Caco-2 (cell line): Measurements from ENCODE around the gene UPF2. TPM values are rescaled to one million over a fixed set of nuclear protein-coding genes. Genes with fewer than 3 reads are reported as not detected.

ENCODE experiments used
- BruUV-seq: library from RNA; stranded (reverse); fragments of 400-500 nt; replicated peaks from 2 replicates; lab custom pipeline; 2021; lab: Mats Ljungman, UMichigan
- CTCF ChIA-PET: fragments of 300-600 bp; sonication (Branson Sonifier 250); formaldehyde crosslinking; loops from one replicate; lab custom pipeline; 2022; ENCODE audit warnings: antibody characterized with exemption; lab: Charles Lee
- POLR2A ChIA-PET: fragments of 300-600 bp; sonication (Branson Sonifier 250); formaldehyde crosslinking; loops from one replicate; lab custom pipeline; 2022; ENCODE audit warnings: antibody characterized with exemption; lab: Charles Lee
- DNase-seq, 2 experiments: peaks; one replicate each; pipeline versions ENCODE4 v3.0.0 to v3.0.0-alpha.2; 2020 to 2022
- H3K27me3 ChIP-seq: replicated peaks from 2 replicates; pipeline ENCODE4 v1.6.0; 2011; ENCODE audit warnings: low read length; ENCODE audit not compliant: control insufficient read depth, insufficient read depth
- H3K36me3 ChIP-seq: 2 replicates; pipeline ENCODE4 v1.5.1; 2011; ENCODE audit warnings: low read length; ENCODE audit not compliant: control insufficient read depth, insufficient read depth
- H3K4me1 ChIP-seq: fragments of 250-450 bp; sonication (Bioruptor Pico); 2 replicates; pipeline ENCODE4 v1.5.1; 2020; ENCODE audit warnings: mild to moderate bottlenecking
- H3K4me3 ChIP-seq: 2 replicates; pipeline ENCODE4 v1.5.1; 2011; ENCODE audit warnings: low read depth, mild to moderate bottlenecking, control low read depth, low read length
- H3K9me3 ChIP-seq: fragments of 250-450 bp; sonication (Bioruptor Pico); 2 replicates; pipeline ENCODE4 v1.5.1; 2020; ENCODE audit warnings: mild to moderate bottlenecking, moderate library complexity
- H3K27ac Mint-ChIP-seq: one replicate; pipeline ENCODE4 v1.8.0; 2022; ENCODE audit warnings: mixed read lengths; ENCODE audit not compliant: unreplicated experiment
- H3K27me3 Mint-ChIP-seq: one replicate; pipeline ENCODE4 v1.8.0; 2022; ENCODE audit warnings: mixed read lengths; ENCODE audit not compliant: insufficient read depth, unreplicated experiment
- H3K36me3 Mint-ChIP-seq: one replicate; pipeline ENCODE4 v1.8.0; 2022; ENCODE audit warnings: mild to moderate bottlenecking, mixed read lengths; ENCODE audit not compliant: insufficient read depth, unreplicated experiment
- H3K4me1 Mint-ChIP-seq: one replicate; pipeline ENCODE4 v1.8.0; 2022; ENCODE audit warnings: low read depth, mixed read lengths; ENCODE audit not compliant: unreplicated experiment
- H3K4me3 Mint-ChIP-seq: one replicate; pipeline ENCODE4 v1.8.0; 2022; ENCODE audit warnings: mild to moderate bottlenecking, moderate library complexity, mixed read lengths; ENCODE audit not compliant: unreplicated experiment
- H3K9me3 Mint-ChIP-seq: one replicate; pipeline ENCODE4 v1.8.0; 2022; ENCODE audit warnings: mixed read lengths; ENCODE audit not compliant: unreplicated experiment
- CTCF ChIP-seq, 2 experiments: fragments of 200-600 bp in 1 of 2; IDR thresholded peaks; 1 replicate in 1 of 2; 2 replicates in 1 of 2; pipeline versions ENCODE4 v1.5.1 to v1.8.0; 2011 to 2022; ENCODE audit warnings: antibody characterized with exemption in 1 of 2, control low read depth in 1 of 2, inconsistent platforms in 1 of 2, low read depth in 1 of 2, low read length in 1 of 2, mild to moderate bottlenecking in 1 of 2, moderate library complexity in 1 of 2; ENCODE audit not compliant: insufficient read depth in 1 of 2, severe bottlenecking in 1 of 2, unreplicated experiment in 1 of 2
- intact Hi-C: fragments of 100-400 bp; cut with micrococcal nuclease; formaldehyde crosslinking; loops from one replicate; pipeline ENCODE4 v1.10.0; 2022; ENCODE audit not compliant: unreplicated experiment
- total RNA-seq: library from RNA; stranded (reverse); gene quantifications from 2 replicates; pipeline ENCODE4 v1.2.3, GENCODE V29; 2022

The UPF2 gene
- total RNA-seq, 1 experiment from 2014 or later = 40.6 TPM

- CTCF ChIA-PET = no interaction called here
- Mint-ChIP-seq H3K36me3 (peaks cover 62% of the 10 kb centered on the region), H3K9me3 (no peaks in the 10 kb centered on the region), H3K4me1 (no peaks in the 10 kb centered on the region), H3K27ac (no peak overlapping the region), H3K4me3 (no peak overlapping the region), H3K27me3 (no peaks in the 10 kb centered on the region)
- no peak for TF ChIP-seq CTCF (IDR thresholded peaks at IDR 0.05; ENCODE audit: insufficient read depth in 1 of 2, low read depth in 1 of 2, low read length in 1 of 2, severe bottlenecking in 1 of 2, unreplicated experiment in 1 of 2)
- Histone ChIP-seq H3K4me3 (no peak overlapping the region), H3K9me3 (no peaks in the 10 kb centered on the region), H3K4me1 (no peaks in the 10 kb centered on the region), H3K27me3 (no peaks in the 10 kb centered on the region), H3K36me3 (0 out of 2 replicates have a peak, but pooled peaks cover 5% of the 10 kb centered on the region)
- DNase-seq = peak in 1 of 2 experiments; percentile 27
- intact Hi-C loops = no loop called here
- POLR2A ChIA-PET = interaction anchor here (0.7 kb wide), 1 partner anchor 46 kb away, joined by 3 read pairs; no protein-coding TSS in a partner anchor
- BruUV-seq = no TSS peak
Observed at GRCh38 chr10:11921800-11922392, 120.7 kb downstream of the UPF2 start.

GRCh38 chr10:11919271-11919670, 123.3 kb downstream of the UPF2 start:
- peak in 1 of 2 experiments; percentile 5 for DNase-seq
- peaks cover 40% of the 10 kb centered on the region for H3K36me3 Mint-ChIP-seq
- Histone ChIP-seq H3K9me3 (no peaks in the 10 kb centered on the region), H3K36me3 (0 out of 2 replicates have a peak, but pooled peaks cover 5% of the 10 kb centered on the region), H3K27me3 (no peaks in the 10 kb centered on the region), H3K4me3 (no peak overlapping the region), H3K4me1 (peaks cover 13% of the 10 kb centered on the region)
- no peaks in the 10 kb centered on the region for H3K27me3 Mint-ChIP-seq
- H3K27ac Mint-ChIP-seq = no peak overlapping the region
- H3K4me1 Mint-ChIP-seq = peaks cover 6% of the 10 kb centered on the region
- H3K9me3 Mint-ChIP-seq = no peaks in the 10 kb centered on the region
- ChIA-PET POLR2A (no interaction called here), CTCF (no interaction called here)
- BruUV-seq = no TSS peak
- no peak overlapping the region for H3K4me3 Mint-ChIP-seq
- no peak for TF ChIP-seq CTCF (IDR thresholded peaks at IDR 0.05; ENCODE audit: insufficient read depth in 1 of 2, low read depth in 1 of 2, low read length in 1 of 2, severe bottlenecking in 1 of 2, unreplicated experiment in 1 of 2)
- intact Hi-C loops = loop anchor here (5.0 kb wide), 1 partner anchor 127 kb away; no protein-coding TSS in a partner anchor

GRCh38 chr10:11918384-11918783, 124.2 kb downstream of the UPF2 start:
- Histone ChIP-seq H3K4me1 (peaks cover 17% of the 10 kb centered on the region), H3K36me3 (0 out of 2 replicates have a peak, but pooled peaks cover 5% of the 10 kb centered on the region), H3K4me3 (no peak overlapping the region), H3K9me3 (no peaks in the 10 kb centered on the region), H3K27me3 (no peaks in the 10 kb centered on the region)
- POLR2A ChIA-PET = no interaction called here
- H3K27me3 Mint-ChIP-seq = no peaks in the 10 kb centered on the region
- CTCF ChIA-PET = no interaction called here
- peaks cover 7% of the 10 kb centered on the region for H3K4me1 Mint-ChIP-seq
- H3K36me3 Mint-ChIP-seq = peaks cover 40% of the 10 kb centered on the region
- H3K9me3 Mint-ChIP-seq = no peaks in the 10 kb centered on the region
- H3K4me3 Mint-ChIP-seq = no peak overlapping the region
- DNase-seq = peak in 1 of 2 experiments; percentile 32
- intact Hi-C loops = loop anchor here (5.0 kb wide), 1 partner anchor 126 kb away; no protein-coding TSS in a partner anchor
- no TSS peak for BruUV-seq
- no peak overlapping the region for H3K27ac Mint-ChIP-seq
- TF ChIP-seq CTCF (IDR thresholded peaks at IDR 0.05; ENCODE audit: insufficient read depth in 1 of 2, low read depth in 1 of 2, low read length in 1 of 2, severe bottlenecking in 1 of 2, unreplicated experiment in 1 of 2) = no peak
